ENCODE data around the gene ARID1B. TPM values are rescaled to one million over a fixed set of nuclear protein-coding genes. Genes with fewer than 3 reads are reported as not detected.

The ARID1B gene
- total RNA-seq, 1 experiment from 2014 or later: 63.9 TPM

DNA sequence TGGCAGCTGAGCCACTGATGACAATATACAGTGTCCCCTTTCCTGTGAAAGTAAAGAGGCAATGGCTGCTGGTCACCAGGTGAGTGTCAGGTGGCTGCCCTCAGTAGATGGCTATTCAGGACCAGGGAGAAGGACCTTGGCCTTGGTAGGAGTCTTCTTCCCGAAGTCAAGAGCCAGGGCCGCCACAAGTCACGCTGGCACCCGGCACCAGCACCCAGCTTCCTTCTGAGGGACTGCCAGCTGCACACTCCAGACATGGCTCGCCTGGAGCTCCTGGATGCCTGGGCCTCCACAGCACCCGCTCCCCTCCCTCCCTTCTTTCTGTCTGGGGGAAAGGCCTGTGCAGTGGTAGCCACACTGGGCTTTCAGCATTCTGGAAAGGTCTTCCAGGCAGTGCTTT is 419.2 kb downstream of the ARID1B start:
- Mint-ChIP-seq H3K27me3 (ENCODE audit: insufficient read depth, unreplicated experiment) (no peaks in the 10 kb centered on the region), H3K4me1 (ENCODE audit: insufficient read depth, unreplicated experiment) (peaks cover 5% of the 10 kb centered on the region), H3K27ac (ENCODE audit: low read depth, unreplicated experiment) (no peak overlapping the region), H3K4me3 (ENCODE audit: unreplicated experiment) (no peak overlapping the region), H3K36me3 (ENCODE audit: insufficient read depth, unreplicated experiment) (peaks cover 23% of the 10 kb centered on the region), H3K9me3 (ENCODE audit: unreplicated experiment) (no peaks in the 10 kb centered on the region)
- ChIA-PET POLR2A (no interaction called here), CTCF (interaction anchor here (0.6 kb wide), 1 partner anchor 150 kb away, joined by 3 read pairs; no protein-coding TSS in a partner anchor)
- BruUV-seq (replicated peaks): no TSS peak
- TF ChIP-seq, protein P1, sequence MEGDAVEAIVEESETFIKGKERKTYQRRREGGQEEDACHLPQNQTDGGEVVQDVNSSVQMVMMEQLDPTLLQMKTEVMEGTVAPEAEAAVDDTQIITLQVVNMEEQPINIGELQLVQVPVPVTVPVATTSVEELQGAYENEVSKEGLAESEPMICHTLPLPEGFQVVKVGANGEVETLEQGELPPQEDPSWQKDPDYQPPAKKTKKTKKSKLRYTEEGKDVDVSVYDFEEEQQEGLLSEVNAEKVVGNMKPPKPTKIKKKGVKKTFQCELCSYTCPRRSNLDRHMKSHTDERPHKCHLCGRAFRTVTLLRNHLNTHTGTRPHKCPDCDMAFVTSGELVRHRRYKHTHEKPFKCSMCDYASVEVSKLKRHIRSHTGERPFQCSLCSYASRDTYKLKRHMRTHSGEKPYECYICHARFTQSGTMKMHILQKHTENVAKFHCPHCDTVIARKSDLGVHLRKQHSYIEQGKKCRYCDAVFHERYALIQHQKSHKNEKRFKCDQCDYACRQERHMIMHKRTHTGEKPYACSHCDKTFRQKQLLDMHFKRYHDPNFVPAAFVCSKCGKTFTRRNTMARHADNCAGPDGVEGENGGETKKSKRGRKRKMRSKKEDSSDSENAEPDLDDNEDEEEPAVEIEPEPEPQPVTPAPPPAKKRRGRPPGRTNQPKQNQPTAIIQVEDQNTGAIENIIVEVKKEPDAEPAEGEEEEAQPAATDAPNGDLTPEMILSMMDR (IDR thresholded peaks at IDR 0.05; ENCODE audit: unreplicated experiment): no peak
- DNase-seq (ENCODE audit: unreplicated experiment): no peak
- intact Hi-C loops (cut with micrococcal nuclease): no loop called here

- ChIA-PET CTCF (interaction anchor here (0.6 to 1.3 kb wide), 4 partner anchors 8 to 163 kb away, joined by 3 to 4 read pairs (median 3); no protein-coding TSS in a partner anchor), POLR2A (interaction anchor here (0.6 to 2.7 kb wide), 12 partner anchors 10 to 1884 kb away, joined by 3 to 10 read pairs (median 3); no protein-coding TSS in a partner anchor)
- Mint-ChIP-seq H3K36me3 (ENCODE audit: insufficient read depth, unreplicated experiment) (peaks cover 36% of the 10 kb centered on the region), H3K27me3 (ENCODE audit: insufficient read depth, unreplicated experiment) (no peaks in the 10 kb centered on the region), H3K4me1 (ENCODE audit: insufficient read depth, unreplicated experiment) (peaks cover 5% of the 10 kb centered on the region), H3K27ac (ENCODE audit: low read depth, unreplicated experiment) (peak overlapping the region; percentile 85), H3K9me3 (ENCODE audit: unreplicated experiment) (no peaks in the 10 kb centered on the region), H3K4me3 (ENCODE audit: unreplicated experiment) (peak overlapping the region; percentile 47)
- peak; percentile 88 for DNase-seq (ENCODE audit: unreplicated experiment)
- intact Hi-C loops (cut with micrococcal nuclease): no loop called here
- TF ChIP-seq, protein P1 (IDR thresholded peaks at IDR 0.05; ENCODE audit: unreplicated experiment): no peak
- BruUV-seq (replicated peaks): no TSS peak
Observed at GRCh38 chr6:157198425-157199279, 421.5 kb downstream of the ARID1B start.

DNA sequence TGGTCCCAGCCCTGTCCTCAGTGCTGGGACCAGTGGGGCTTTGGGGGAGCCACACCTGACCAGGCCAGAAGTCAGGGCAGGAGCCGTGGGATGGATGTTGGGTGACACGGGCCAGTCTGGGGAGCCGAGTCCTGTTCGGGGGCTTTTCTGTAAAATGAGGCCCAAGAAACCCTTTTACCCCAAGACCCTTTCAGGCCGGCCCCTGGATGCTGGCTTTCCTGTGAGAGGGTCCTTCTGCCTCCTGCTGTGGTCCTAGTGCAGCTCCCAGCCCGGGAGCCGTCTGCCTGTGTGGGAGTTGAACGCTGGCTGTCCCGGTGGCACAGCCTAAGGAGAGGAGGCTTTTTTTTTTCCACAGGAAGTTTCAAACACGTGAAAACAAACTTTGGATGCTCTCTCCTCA is 422.9 kb downstream of the ARID1B start:
- intact Hi-C loops (cut with micrococcal nuclease): no loop called here
- ChIA-PET POLR2A (interaction anchor here (2.7 kb wide), 1 partner anchor 20 kb away, joined by 10 read pairs; no protein-coding TSS in a partner anchor), CTCF (interaction anchor here (0.6 kb wide), 1 partner anchor 137 kb away, joined by 3 read pairs; no protein-coding TSS in a partner anchor)
- no peak overlapping the region for H3K4me3 Mint-ChIP-seq (ENCODE audit: unreplicated experiment)
- no peak for DNase-seq (ENCODE audit: unreplicated experiment)
- H3K27me3 Mint-ChIP-seq (ENCODE audit: insufficient read depth, unreplicated experiment): no peaks in the 10 kb centered on the region
- no peaks in the 10 kb centered on the region for H3K9me3 Mint-ChIP-seq (ENCODE audit: unreplicated experiment)
- peaks cover 49% of the 10 kb centered on the region for H3K36me3 Mint-ChIP-seq (ENCODE audit: insufficient read depth, unreplicated experiment)
- no TSS peak for BruUV-seq (replicated peaks)
- peaks cover 5% of the 10 kb centered on the region for H3K4me1 Mint-ChIP-seq (ENCODE audit: insufficient read depth, unreplicated experiment)
- no peak overlapping the region for H3K27ac Mint-ChIP-seq (ENCODE audit: low read depth, unreplicated experiment)
- TF ChIP-seq, protein P1 (IDR thresholded peaks at IDR 0.05; ENCODE audit: unreplicated experiment): no peak

DNA sequence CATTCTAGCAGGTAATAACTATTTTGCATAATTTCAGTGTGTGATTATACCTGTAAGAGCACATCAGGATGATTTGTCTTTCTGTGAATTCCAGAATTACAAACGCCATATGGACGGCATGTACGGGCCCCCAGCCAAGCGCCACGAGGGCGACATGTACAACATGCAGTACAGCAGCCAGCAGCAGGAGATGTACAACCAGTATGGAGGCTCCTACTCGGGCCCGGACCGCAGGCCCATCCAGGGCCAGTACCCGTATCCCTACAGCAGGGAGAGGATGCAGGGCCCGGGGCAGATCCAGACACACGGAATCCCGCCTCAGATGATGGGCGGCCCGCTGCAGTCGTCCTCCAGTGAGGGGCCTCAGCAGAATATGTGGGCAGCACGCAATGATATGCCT is 423.4 kb downstream of the ARID1B start:
- Mint-ChIP-seq H3K4me1 (ENCODE audit: insufficient read depth, unreplicated experiment) (peaks cover 5% of the 10 kb centered on the region), H3K27ac (ENCODE audit: low read depth, unreplicated experiment) (no peak overlapping the region), H3K36me3 (ENCODE audit: insufficient read depth, unreplicated experiment) (peaks cover 46% of the 10 kb centered on the region)

More for the DNA sequence above, 423.4 kb downstream of the ARID1B start:
- TF ChIP-seq, protein P1 (IDR thresholded peaks at IDR 0.05; ENCODE audit: unreplicated experiment): no peak
- no TSS peak for BruUV-seq (replicated peaks)
- no peaks in the 10 kb centered on the region for H3K9me3 Mint-ChIP-seq (ENCODE audit: unreplicated experiment)
- no peak overlapping the region for H3K4me3 Mint-ChIP-seq (ENCODE audit: unreplicated experiment)
- ChIA-PET POLR2A (no interaction called here), CTCF (no interaction called here)
- no peak for DNase-seq (ENCODE audit: unreplicated experiment)
- no peaks in the 10 kb centered on the region for H3K27me3 Mint-ChIP-seq (ENCODE audit: insufficient read depth, unreplicated experiment)
- intact Hi-C loops (cut with micrococcal nuclease): no loop called here

Measured in MCF 10A (cell line).